GM23248 (cell line): Measurements from ENCODE around the gene DYRK1B. TPM values are rescaled to one million over a fixed set of nuclear protein-coding genes. Genes with fewer than 3 reads are reported as not detected.
"Not testable (repeated sequence)": the region's sequence is repeated elsewhere in the genome, so short reads cannot be mapped to it uniquely, and the experiment has no call there.

ENCODE experiments used
- DNase-seq: peaks from one replicate; pipeline ENCODE4 v3.0.0-alpha.2; 2015
- H2AFZ ChIP-seq: fragments of 200-600 bp; sonication (generic); 2 replicates; pipeline ENCODE4 v1.6.1; 2016; ENCODE audit warnings: antibody characterized with exemption
- H3F3A ChIP-seq: fragments of 200-600 bp; sonication (generic); 2 replicates; pipeline ENCODE4 v1.6.1; 2016; ENCODE audit warnings: mild to moderate bottlenecking, antibody characterized with exemption, mixed run types; ENCODE audit not compliant: insufficient read depth
- H3K27ac ChIP-seq: fragments of 200-600 bp; sonication (generic); 2 replicates; pipeline ENCODE4 v1.5.1; 2016; ENCODE audit warnings: mild to moderate bottlenecking
- H3K27me3 ChIP-seq: fragments of 200-600 bp; sonication (generic); replicated peaks from 2 replicates; pipeline ENCODE4 v1.6.1; 2016; ENCODE audit warnings: mild to moderate bottlenecking; ENCODE audit not compliant: insufficient read depth
- H3K36me3 ChIP-seq: fragments of 200-600 bp; sonication (generic); 2 replicates; pipeline ENCODE4 v1.6.1; 2016; ENCODE audit warnings: low read depth, mild to moderate bottlenecking
- H3K4me1 ChIP-seq: fragments of 200-600 bp; sonication (generic); 2 replicates; pipeline ENCODE4 v1.6.1; 2016; ENCODE audit warnings: mild to moderate bottlenecking; ENCODE audit not compliant: insufficient read depth
- H3K4me2 ChIP-seq: fragments of 200-600 bp; sonication (generic); one replicate; pipeline ENCODE4 v1.6.1; 2016; ENCODE audit warnings: mild to moderate bottlenecking; ENCODE audit not compliant: unreplicated experiment
- H3K4me3 ChIP-seq: fragments of 200-600 bp; sonication (generic); 2 replicates; pipeline ENCODE4 v1.5.1; 2016; ENCODE audit warnings: mild to moderate bottlenecking
- H3K79me2 ChIP-seq: fragments of 200-600 bp; sonication (generic); 2 replicates; pipeline ENCODE4 v1.6.1; 2016; ENCODE audit warnings: mild to moderate bottlenecking; ENCODE audit not compliant: insufficient read depth
- H3K9ac ChIP-seq: fragments of 200-600 bp; sonication (generic); 2 replicates; pipeline ENCODE4 v1.6.1; 2016; ENCODE audit warnings: mild to moderate bottlenecking
- H3K9me2 ChIP-seq: fragments of 200-600 bp; sonication (generic); 2 replicates; pipeline ENCODE4 v1.6.1; 2016; ENCODE audit warnings: mixed run types, mild to moderate bottlenecking, moderate library complexity; ENCODE audit not compliant: insufficient read depth
- H3K9me3 ChIP-seq: fragments of 200-600 bp; sonication (generic); one replicate; pipeline ENCODE4 v1.6.1; 2017; ENCODE audit warnings: low read depth
- H4K20me1 ChIP-seq: fragments of 200-600 bp; sonication (generic); 2 replicates; pipeline ENCODE4 v1.6.0; 2016; ENCODE audit not compliant: insufficient read depth
- EZH2 ChIP-seq: fragments of 200-600 bp; sonication (generic); IDR thresholded peaks from 2 replicates; pipeline ENCODE4 v1.6.1; 2018; ENCODE audit warnings: antibody characterized with exemption, mild to moderate bottlenecking; ENCODE audit not compliant: insufficient read depth, poor library complexity, severe bottlenecking
- EZH2phosphoT487 ChIP-seq: fragments of 200-600 bp; sonication (generic); IDR thresholded peaks from 2 replicates; pipeline ENCODE4 v1.6.1; 2018; ENCODE audit warnings: antibody characterized with exemption, moderate library complexity, mild to moderate bottlenecking, low read depth; ENCODE audit not compliant: insufficient read depth
- WGBS, 2 experiments: methylation state at CpG; one replicate each; pipeline ENCODE4 v1.1.6; 2015 to 2017; ENCODE audit warnings: low lambda C conversion rate in 2 of 2, low coverage in 1 of 2; ENCODE audit errors: missing lambda C conversion rate in 2 of 2; 5-methylcytosine and 5-hydroxymethylcytosine counted together
- in situ Hi-C: fragments of 300-500 bp; cut with MboI; formaldehyde crosslinking; loops from 2 replicates; pipeline ENCODE4 v1.15.0; 2020
- polyA plus RNA-seq: library from polyadenylated mRNA; unstranded; fragments of >200 nt; fragmentation: Nextera tagmentation; extraction: Ambion mirVana; gene quantifications from 2 replicates; pipeline ENCODE4 v1.2.1, GENCODE V29; 2016
- total RNA-seq: library from RNA; depleted of rRNA; stranded (reverse); fragments of >200 nt; shearing (Covaris generic); gene quantifications from 2 replicates; pipeline ENCODE4 v1.2.3, GENCODE V29; 2014

DYRK1B gene
- total and polyA plus RNA-seq, 2 experiments from 2014 or later = 11.1 to 14.9 TPM

GRCh38 chr19:39811064-39811463, 22.9 kb downstream of the DYRK1B start:
- no peak for DNase-seq
- Histone ChIP-seq H3K79me2 (no peaks in the 10 kb centered on the region), H3K4me1 (no peaks in the 10 kb centered on the region), H3K36me3 (no peaks in the 10 kb centered on the region), H3K9ac (no peak overlapping the region), H3K9me3 (no peaks in the 10 kb centered on the region), H3K9me2 (no peaks in the 10 kb centered on the region), H3F3A (no peaks in the 10 kb centered on the region), H3K27me3 (no peaks in the 10 kb centered on the region), H4K20me1 (no peaks in the 10 kb centered on the region), H3K4me3 (no peak overlapping the region), H2AFZ (no peak overlapping the region), H3K27ac (no peak overlapping the region), H3K4me2 (no peak overlapping the region)
- TF ChIP-seq EZH2phosphoT487 (no peak), EZH2 (no peak)
- WGBS, 2 experiments = 77 to 78% methylated on average over 4 of the region's 4 CpGs
- in situ Hi-C loops = no loop called here

- Histone ChIP-seq H3K27me3 (no peaks in the 10 kb centered on the region), H3F3A (no peaks in the 10 kb centered on the region), H3K4me1 (no peaks in the 10 kb centered on the region), H3K4me2 (no peak overlapping the region), H3K36me3 (no peaks in the 10 kb centered on the region), H4K20me1 (no peaks in the 10 kb centered on the region), H3K9me2 (no peaks in the 10 kb centered on the region), H3K4me3 (no peak overlapping the region), H3K27ac (no peak overlapping the region), H3K79me2 (no peaks in the 10 kb centered on the region), H2AFZ (no peak overlapping the region), H3K9me3 (no peaks in the 10 kb centered on the region), H3K9ac (no peak overlapping the region)
- in situ Hi-C loops = no loop called here
- TF ChIP-seq EZH2phosphoT487 (no peak), EZH2 (no peak)
- WGBS, 2 experiments = 84 to 86% methylated on average over 4 of the region's 4 CpGs
- no peak for DNase-seq
These were observed 23.5 kb downstream of the DYRK1B start for GRCh38 chr19:39810424-39810823.

GRCh38 chr19:39809368-39809767, 24.6 kb downstream of the DYRK1B start:
- H3K27me3 ChIP-seq = no peaks in the 10 kb centered on the region
- no peaks in the 10 kb centered on the region for H3K4me1 ChIP-seq
- no peaks in the 10 kb centered on the region for H3K36me3 ChIP-seq
- H2AFZ ChIP-seq = no peak overlapping the region
- no peaks in the 10 kb centered on the region for H3K9me3 ChIP-seq
- in situ Hi-C loops = no loop called here
- no peak overlapping the region for H3K4me2 ChIP-seq
- no peaks in the 10 kb centered on the region for H3K9me2 ChIP-seq
- no peak overlapping the region for H3K27ac ChIP-seq
- H3K9ac ChIP-seq = no peak overlapping the region
- H3K79me2 ChIP-seq = no peaks in the 10 kb centered on the region
- TF ChIP-seq EZH2phosphoT487 (no peak), EZH2 (no peak)
- H4K20me1 ChIP-seq = no peaks in the 10 kb centered on the region
- no peaks in the 10 kb centered on the region for H3F3A ChIP-seq
- no peak overlapping the region for H3K4me3 ChIP-seq
- 65 to 76% methylated on average over 4 of the region's 4 CpGs for WGBS, 2 experiments
- no peak for DNase-seq

GRCh38 chr19:39808688-39809087, 25.3 kb downstream of the DYRK1B start:
- in situ Hi-C loops, H3K36me3 ChIP-seq: not testable (repeated sequence)
- 69 to 70% methylated on average over 7 of the region's 7 CpGs for WGBS, 2 experiments

GRCh38 chr19:39807846-39808364, 26.1 kb downstream of the DYRK1B start:
- Histone ChIP-seq H3K4me3 (no peak overlapping the region), H4K20me1 (no peaks in the 10 kb centered on the region), H3K4me2 (no peak overlapping the region), H3K27me3 (no peaks in the 10 kb centered on the region), H3F3A (no peaks in the 10 kb centered on the region), H3K36me3 (no peaks in the 10 kb centered on the region), H3K9me2 (no peaks in the 10 kb centered on the region), H3K27ac (no peak overlapping the region), H3K9ac (no peak overlapping the region), H3K79me2 (no peaks in the 10 kb centered on the region), H3K4me1 (no peaks in the 10 kb centered on the region), H2AFZ (no peak overlapping the region), H3K9me3 (no peaks in the 10 kb centered on the region)
- 33 to 40% methylated on average over 5 of the region's 5 CpGs for whole genome bisulfite sequencing, 2 experiments
- in situ Hi-C loops = no loop called here
- no peak for DNase-seq
- no peak for TF ChIP-seq EZH2phosphoT487
- TF ChIP-seq EZH2 = no peak

More at GRCh38 chr19:39808688-39809087, 25.3 kb downstream of the DYRK1B start:
- not testable (repeated sequence) for H3K27me3 ChIP-seq, H3K4me1 ChIP-seq, DNase-seq, H3K27ac ChIP-seq, H3K9ac ChIP-seq, H3F3A ChIP-seq, H4K20me1 ChIP-seq, H3K9me3 ChIP-seq, H2AFZ ChIP-seq, H3K4me3 ChIP-seq, H3K4me2 ChIP-seq, H3K79me2 ChIP-seq, H3K9me2 ChIP-seq
